CD14-positive monocyte (primary cell): ENCODE results near the gene RPRM. TPM values are rescaled to one million over a fixed set of nuclear protein-coding genes. Genes with fewer than 3 reads are reported as not detected.

Source experiments
- DNase-seq, 3 donors: peaks; one replicate each; pipeline ENCODE4 v3.0.0-alpha.2; 2011 to 2022
- H2AFZ ChIP-seq: 2 replicates; pipeline ENCODE4 v1.6.0; 2012; ENCODE audit warnings: mild to moderate bottlenecking, low read depth, low read length, inconsistent platforms; ENCODE audit not compliant: insufficient read depth, poor library complexity, severe bottlenecking
- H3K27ac ChIP-seq, 2 donors: 1 replicate in 1 of 2; 2 replicates in 1 of 2; pipeline ENCODE4 v1.5.1; 2012 to 2013; ENCODE audit warnings: low read length in 2 of 2, control low read depth in 1 of 2, inconsistent platforms in 1 of 2, low read depth in 1 of 2, mild to moderate bottlenecking in 1 of 2
- H3K27me3 ChIP-seq, 2 donors: one replicate each; pipeline versions ENCODE4 v1.6.0 to v1.6.1; 2011 to 2013; ENCODE audit warnings: low read length in 2 of 2; ENCODE audit not compliant: control insufficient read depth in 2 of 2, insufficient read depth in 2 of 2
- H3K36me3 ChIP-seq, 2 donors: replicated peaks in 1 of 2; 1 replicate in 1 of 2; 2 replicates in 1 of 2; pipeline versions ENCODE4 v1.5.1 to v1.6.1; 2012 to 2013; ENCODE audit warnings: low read length in 2 of 2, control low read depth in 1 of 2, inconsistent platforms in 1 of 2, mild to moderate bottlenecking in 1 of 2; ENCODE audit not compliant: insufficient read depth in 2 of 2, control insufficient read depth in 1 of 2
- H3K4me1 ChIP-seq, 2 donors: 1 replicate in 1 of 2; 2 replicates in 1 of 2; pipeline versions ENCODE4 v1.5.1 to v1.6.1; 2012 to 2013; ENCODE audit warnings: low read length in 2 of 2, control low read depth in 1 of 2, inconsistent platforms in 1 of 2, mild to moderate bottlenecking in 1 of 2, moderate library complexity in 1 of 2; ENCODE audit not compliant: insufficient read depth in 2 of 2, control insufficient read depth in 1 of 2
- H3K4me2 ChIP-seq: replicated peaks from 2 replicates; pipeline ENCODE3; 2012; ENCODE audit warnings: low read length, moderate library complexity, mild to moderate bottlenecking; ENCODE audit not compliant: poor library complexity, severe bottlenecking; ENCODE audit errors: extremely low read depth
- H3K4me3 ChIP-seq, 3 experiments: fragments of 200-600 bp in 1 of 3; sonication (generic) in 1 of 3; replicated peaks in 1 of 3; 1 replicate in 2 of 3; 2 replicates in 1 of 3; pipeline ENCODE4 v1.5.1; 2011 to 2013; ENCODE audit warnings: low read length in 3 of 3, mild to moderate bottlenecking in 3 of 3, control low read depth in 2 of 3, low read depth in 2 of 3, inconsistent platforms in 1 of 3, moderate library complexity in 1 of 3
- H3K79me2 ChIP-seq: 2 replicates; pipeline ENCODE4 v1.6.0; 2012; ENCODE audit warnings: mild to moderate bottlenecking, control low read depth, inconsistent platforms, low read length, moderate library complexity; ENCODE audit not compliant: insufficient read depth
- H3K9ac ChIP-seq: 2 replicates; pipeline ENCODE4 v1.6.0; 2017; ENCODE audit warnings: low read length, mild to moderate bottlenecking; ENCODE audit not compliant: insufficient read depth, poor library complexity, severe bottlenecking
- H3K9me3 ChIP-seq, 2 donors: replicated peaks in 1 of 2; 1 replicate in 1 of 2; 2 replicates in 1 of 2; pipeline versions ENCODE4 v1.5.1 to v1.6.1; 2012 to 2013; ENCODE audit warnings: low read length in 2 of 2, control low read depth in 1 of 2; ENCODE audit not compliant: control insufficient read depth in 1 of 2, insufficient read depth in 1 of 2
- H4K20me1 ChIP-seq: 2 replicates; pipeline ENCODE4 v1.6.0; 2012; ENCODE audit warnings: mild to moderate bottlenecking, low read length, control low read depth, moderate library complexity; ENCODE audit not compliant: insufficient read depth
- H3K27ac Mint-ChIP-seq, 7 donors: one replicate each; pipeline ENCODE4 v1.8.0; 2020; ENCODE audit warnings: mild to moderate bottlenecking in 7 of 7, mixed read lengths in 7 of 7, moderate library complexity in 6 of 7, inconsistent platforms in 2 of 7
- H3K27me3 Mint-ChIP-seq, 3 donors: one replicate each; pipeline ENCODE4 v1.8.0; 2021 to 2022; ENCODE audit warnings: low read depth in 3 of 3, mild to moderate bottlenecking in 3 of 3, mixed read lengths in 3 of 3, moderate library complexity in 3 of 3, inconsistent platforms in 1 of 3
- H3K36me3 Mint-ChIP-seq, 2 donors: one replicate each; pipeline ENCODE4 v1.8.0; 2020; ENCODE audit warnings: mixed read lengths in 2 of 2, inconsistent platforms in 1 of 2, mild to moderate bottlenecking in 1 of 2
- H3K4me1 Mint-ChIP-seq: one replicate; pipeline ENCODE4 v1.8.0; 2020; ENCODE audit warnings: mild to moderate bottlenecking, mixed read lengths
- H3K4me3 Mint-ChIP-seq, 2 donors: one replicate each; pipeline ENCODE4 v1.8.0; 2020; ENCODE audit warnings: mild to moderate bottlenecking in 2 of 2, mixed read lengths in 2 of 2, moderate library complexity in 1 of 2
- H3K9me3 Mint-ChIP-seq, 7 donors: one replicate each; pipeline ENCODE4 v1.8.0; 2020 to 2022; ENCODE audit warnings: mixed read lengths in 7 of 7, mild to moderate bottlenecking in 6 of 7, moderate library complexity in 6 of 7, inconsistent platforms in 2 of 7
- CTCF ChIP-seq: fragments of 200-600 bp; IDR thresholded peaks from one replicate; pipeline ENCODE4 v1.8.0; 2022; ENCODE audit warnings: antibody characterized with exemption, mild to moderate bottlenecking
- WGBS: methylation state at CpG from one replicate; pipeline ENCODE4 v1.1.5; 2013; ENCODE audit warnings: missing lambda C conversion rate; ENCODE audit not compliant: insufficient coverage; 5-methylcytosine and 5-hydroxymethylcytosine counted together
- intact Hi-C, 2 donors: fragments of 100-400 bp; cut with micrococcal nuclease; formaldehyde crosslinking; loops; one replicate each; pipeline versions ENCODE4 v1.15.0 to v1.15.1; 2023
- polyA plus RNA-seq, 3 donors: library from polyadenylated mRNA; depleted of rRNA in 1 of 3; unstranded in 2 of 3; stranded (reverse) in 1 of 3; fragments of 300-500 nt in 2 of 3; fragments of >200 nt in 1 of 3; fragmentation: Illumina TruSeq in 2 of 3; gene quantifications; 1 replicate in 2 of 3; 2 replicates in 1 of 3; pipeline ENCODE4 v1.2.3, GENCODE V29; 2012 to 2021

RPRM gene
- polyA plus RNA-seq, 3 donors = not detected

DNA sequence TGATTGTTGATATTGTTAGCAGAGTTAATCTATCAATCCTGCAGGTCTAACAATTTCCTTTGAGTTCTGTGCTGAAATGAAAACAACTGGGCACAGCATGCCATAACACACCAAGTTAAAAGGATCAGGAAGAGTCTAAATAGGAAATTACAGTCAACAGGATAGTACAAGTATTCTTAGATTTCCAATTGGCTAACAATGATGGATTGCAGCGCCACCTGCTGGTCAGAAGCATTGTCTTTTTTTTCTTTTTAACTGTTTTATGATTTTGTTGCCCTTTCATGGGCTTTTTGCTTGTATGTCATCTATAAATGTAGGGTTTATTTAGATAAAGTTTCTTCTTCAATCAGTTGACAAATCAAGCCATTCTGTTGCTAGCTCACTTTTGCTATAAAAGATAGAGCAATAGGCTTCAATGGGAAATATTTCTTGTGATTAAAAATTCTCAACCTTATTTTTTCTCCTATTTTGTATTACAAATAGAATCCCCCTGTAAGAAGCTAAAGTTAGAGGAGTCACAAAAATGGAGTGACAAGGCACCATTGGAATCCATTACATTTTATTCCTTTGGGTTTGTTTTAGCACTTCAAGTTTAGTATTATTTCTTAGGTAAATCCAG, 40.8 kb upstream of the RPRM start:
- Histone ChIP-seq H3K9ac (no peak overlapping the region), H3K4me3 (no peak overlapping the region), H3K36me3 (no peaks in the 10 kb centered on the region), H3K27me3 (no peaks in the 10 kb centered on the region), H3K4me1 (no peaks in the 10 kb centered on the region), H3K27ac (no peak overlapping the region), H3K4me2 (no peak overlapping the region), H2AFZ (no peak overlapping the region), H4K20me1 (no peaks in the 10 kb centered on the region), H3K79me2 (no peaks in the 10 kb centered on the region), H3K9me3 (no peaks in the 10 kb centered on the region)
- TF ChIP-seq CTCF = peak; percentile 86
- Mint-ChIP-seq H3K27me3 (peaks cover 2 to 4% (median 3%) of the 10 kb centered on the region in 3 donors), H3K9me3 (no peaks in the 10 kb centered on the region), H3K4me1 (no peaks in the 10 kb centered on the region), H3K27ac (no peak overlapping the region), H3K36me3 (no peaks in the 10 kb centered on the region), H3K4me3 (no peak overlapping the region)
- no CpG with 5 or more reads among the region's 1 CpG for WGBS
- peak; percentile 6 to 25 (median 19) for DNase-seq
- intact Hi-C loops = no loop called here

GRCh38 chr2:153512331-153512730, 33.8 kb upstream of the RPRM start:
- intact Hi-C loops = no loop called here
- Histone ChIP-seq H4K20me1 (no peaks in the 10 kb centered on the region), H2AFZ (no peak overlapping the region), H3K36me3 (no peaks in the 10 kb centered on the region), H3K4me1 (no peaks in the 10 kb centered on the region), H3K4me3 (no peak overlapping the region), H3K9me3 (peaks cover 11 to 19% of the 10 kb centered on the region in 2 donors), H3K27ac (no peak overlapping the region), H3K79me2 (no peaks in the 10 kb centered on the region), H3K9ac (no peak overlapping the region), H3K4me2 (no peak overlapping the region), H3K27me3 (no peaks in the 10 kb centered on the region)
- no peak overlapping the region for H3K27ac Mint-ChIP-seq
- H3K4me3 Mint-ChIP-seq = no peak overlapping the region
- no peaks in the 10 kb centered on the region for H3K4me1 Mint-ChIP-seq
- peaks cover 1 to 2% (median 2%) of the 10 kb centered on the region in 3 donors for H3K27me3 Mint-ChIP-seq
- DNase-seq = no peak
- H3K9me3 Mint-ChIP-seq = peaks cover 2 to 18% (median 10%) of the 10 kb centered on the region in 7 donors
- H3K36me3 Mint-ChIP-seq = no peaks in the 10 kb centered on the region
- WGBS = no CpG with 5 or more reads among the region's 4 CpGs
- TF ChIP-seq CTCF = no peak
